Activated B cell treated with CpG ODN at 0.5 μM for 24 hours (primary cell): ENCODE measurements around the gene SHISA6. TPM values are rescaled to one million over a fixed set of nuclear protein-coding genes. Genes with fewer than 3 reads are reported as not detected.
"Not testable (repeated sequence)": the region's sequence is repeated elsewhere in the genome, so short reads cannot be mapped to it uniquely, and the experiment has no call there.

Experiments used
- ATAC-seq: fragments of 200-7000 bp; cut with Tn5 transposase; one replicate; pipeline ENCODE4 v1.10.0; 2021; ENCODE audit warnings: low read depth, mild to moderate bottlenecking, moderate library complexity
- CTCF ChIA-PET: fragments of 350-600 bp; sonication (Branson Sonifier 250); formaldehyde crosslinking; loops from one replicate; lab custom pipeline; 2021; ENCODE audit warnings: antibody characterized with exemption; lab: Charles Lee
- POLR2A ChIA-PET: fragments of 350-600 bp; sonication (Branson Sonifier 250); formaldehyde crosslinking; loops from one replicate; lab custom pipeline; 2021; ENCODE audit warnings: antibody characterized with exemption; lab: Charles Lee
- DNase-seq: peaks from one replicate; pipeline ENCODE4 v3.0.0; 2022
- H3K27ac Mint-ChIP-seq: one replicate; pipeline ENCODE4 v1.8.0; 2020; ENCODE audit warnings: mixed read lengths
- H3K27me3 Mint-ChIP-seq: one replicate; pipeline ENCODE4 v1.8.0; 2021; ENCODE audit warnings: mixed read lengths
- H3K36me3 Mint-ChIP-seq: one replicate; pipeline ENCODE4 v1.8.0; 2021; ENCODE audit warnings: low read depth, mixed read lengths
- H3K4me1 Mint-ChIP-seq: one replicate; pipeline ENCODE4 v1.8.0; 2021; ENCODE audit warnings: mixed read lengths
- H3K4me3 Mint-ChIP-seq: one replicate; pipeline ENCODE4 v1.8.0; 2020; ENCODE audit warnings: mild to moderate bottlenecking, mixed read lengths
- H3K9me3 Mint-ChIP-seq: one replicate; pipeline ENCODE4 v1.8.0; 2020; ENCODE audit warnings: mixed read lengths
- intact Hi-C: fragments of 100-400 bp; cut with micrococcal nuclease; formaldehyde crosslinking; loops from one replicate; pipeline ENCODE4 v1.15.1; 2024
- total RNA-seq: library from RNA; stranded (reverse); gene quantifications from 2 replicates; pipeline ENCODE4 v1.2.3, GENCODE V29; 2022
- TF ChIP-seq, protein P1 (sequence below): fragments of 200-600 bp; IDR thresholded peaks from one replicate; pipeline ENCODE4 v1.8.0; 2022; ENCODE audit warnings: antibody characterized with exemption, mild to moderate bottlenecking

The SHISA6 gene
- total RNA-seq, 1 donor from 2014 or later: not detected

DNA sequence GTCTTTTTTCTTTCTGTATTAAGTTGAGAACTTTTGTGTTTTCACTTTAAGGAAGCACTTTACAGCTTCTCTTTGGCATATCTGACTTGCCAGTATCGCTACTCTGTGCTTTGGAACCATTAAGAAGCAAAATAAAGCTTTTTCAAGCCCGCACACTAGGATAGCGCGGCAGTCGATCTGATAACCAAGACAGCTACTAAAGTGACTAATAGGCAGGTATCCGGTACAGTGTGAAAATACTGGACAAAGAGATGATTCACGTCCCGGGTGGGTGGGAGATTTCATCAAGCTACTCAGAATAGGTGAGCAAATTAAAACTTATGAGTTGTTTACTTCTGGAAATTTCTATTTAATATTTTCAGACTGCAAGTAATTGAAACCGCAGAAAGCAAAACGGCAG lies 53.8 kb downstream of the SHISA6 start:
- Mint-ChIP-seq H3K9me3 (peaks cover 3% of the 10 kb centered on the region), H3K36me3 (no peaks in the 10 kb centered on the region), H3K4me1 (no peaks in the 10 kb centered on the region), H3K27me3 (no peaks in the 10 kb centered on the region), H3K4me3 (no peak overlapping the region), H3K27ac (no peak overlapping the region)
- TF ChIP-seq, protein P1, sequence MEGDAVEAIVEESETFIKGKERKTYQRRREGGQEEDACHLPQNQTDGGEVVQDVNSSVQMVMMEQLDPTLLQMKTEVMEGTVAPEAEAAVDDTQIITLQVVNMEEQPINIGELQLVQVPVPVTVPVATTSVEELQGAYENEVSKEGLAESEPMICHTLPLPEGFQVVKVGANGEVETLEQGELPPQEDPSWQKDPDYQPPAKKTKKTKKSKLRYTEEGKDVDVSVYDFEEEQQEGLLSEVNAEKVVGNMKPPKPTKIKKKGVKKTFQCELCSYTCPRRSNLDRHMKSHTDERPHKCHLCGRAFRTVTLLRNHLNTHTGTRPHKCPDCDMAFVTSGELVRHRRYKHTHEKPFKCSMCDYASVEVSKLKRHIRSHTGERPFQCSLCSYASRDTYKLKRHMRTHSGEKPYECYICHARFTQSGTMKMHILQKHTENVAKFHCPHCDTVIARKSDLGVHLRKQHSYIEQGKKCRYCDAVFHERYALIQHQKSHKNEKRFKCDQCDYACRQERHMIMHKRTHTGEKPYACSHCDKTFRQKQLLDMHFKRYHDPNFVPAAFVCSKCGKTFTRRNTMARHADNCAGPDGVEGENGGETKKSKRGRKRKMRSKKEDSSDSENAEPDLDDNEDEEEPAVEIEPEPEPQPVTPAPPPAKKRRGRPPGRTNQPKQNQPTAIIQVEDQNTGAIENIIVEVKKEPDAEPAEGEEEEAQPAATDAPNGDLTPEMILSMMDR: no peak
- intact Hi-C loops: loop anchor here (5.0 kb wide), 1 partner anchor 418 kb away; no protein-coding TSS in a partner anchor
- DNase-seq: no peak
- CTCF ChIA-PET: no interaction called here
- POLR2A ChIA-PET: no interaction called here
- no peak for ATAC-seq

DNA sequence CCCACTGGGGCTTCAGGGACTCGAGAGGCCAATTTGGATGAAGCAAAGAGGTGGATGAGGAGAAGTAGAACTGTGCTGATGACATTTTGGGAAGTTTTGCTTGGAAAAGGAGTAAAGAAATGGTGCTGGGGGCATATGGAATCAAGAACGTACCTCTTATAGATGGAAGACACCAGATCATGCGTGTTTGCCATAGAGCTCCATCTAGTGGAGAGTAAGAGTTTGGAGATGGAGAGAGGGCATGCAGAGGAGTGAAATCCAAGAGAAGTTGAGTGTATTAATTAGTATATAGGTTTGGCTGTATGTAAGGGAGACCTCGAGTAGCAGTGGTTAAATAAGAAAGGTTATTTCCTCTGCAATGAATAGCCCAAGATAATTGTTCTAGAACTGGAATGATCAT lies 56.0 kb downstream of the SHISA6 start:
- Mint-ChIP-seq H3K4me3 (no peak overlapping the region), H3K27me3 (no peaks in the 10 kb centered on the region), H3K9me3 (peaks cover 3% of the 10 kb centered on the region), H3K4me1 (no peaks in the 10 kb centered on the region), H3K27ac (no peak overlapping the region), H3K36me3 (no peaks in the 10 kb centered on the region)
- ChIA-PET POLR2A (no interaction called here), CTCF (interaction anchor here (1.2 kb wide), 1 partner anchor 13 kb away, joined by 3 read pairs; no protein-coding TSS in a partner anchor)
- DNase-seq (no peak), ATAC-seq (no peak)
- intact Hi-C loops: loop anchor here (5.0 kb wide), 1 partner anchor 420 kb away; no protein-coding TSS in a partner anchor
- TF ChIP-seq, protein P1: no peak

DNA sequence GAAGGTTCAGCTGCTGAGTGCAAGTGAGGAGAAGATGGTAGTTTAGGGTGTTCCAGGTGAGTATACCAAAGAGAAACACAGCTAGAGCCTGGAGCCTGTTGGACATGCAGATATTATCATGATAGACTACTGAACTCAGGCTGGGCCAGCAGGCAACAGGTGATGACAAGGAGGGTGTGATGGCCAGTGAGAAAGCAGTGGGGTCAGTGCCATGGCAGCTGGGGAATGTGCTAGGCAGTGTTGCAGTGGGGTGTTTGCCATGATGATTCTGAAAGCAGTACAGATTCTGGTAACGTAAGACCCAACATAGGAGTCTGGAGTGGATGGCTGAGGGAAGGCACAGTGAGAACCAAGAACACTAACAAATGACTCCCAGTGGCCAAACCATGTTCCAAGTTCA lies 57.4 kb downstream of the SHISA6 start:
- CTCF ChIA-PET: no interaction called here

DNA sequence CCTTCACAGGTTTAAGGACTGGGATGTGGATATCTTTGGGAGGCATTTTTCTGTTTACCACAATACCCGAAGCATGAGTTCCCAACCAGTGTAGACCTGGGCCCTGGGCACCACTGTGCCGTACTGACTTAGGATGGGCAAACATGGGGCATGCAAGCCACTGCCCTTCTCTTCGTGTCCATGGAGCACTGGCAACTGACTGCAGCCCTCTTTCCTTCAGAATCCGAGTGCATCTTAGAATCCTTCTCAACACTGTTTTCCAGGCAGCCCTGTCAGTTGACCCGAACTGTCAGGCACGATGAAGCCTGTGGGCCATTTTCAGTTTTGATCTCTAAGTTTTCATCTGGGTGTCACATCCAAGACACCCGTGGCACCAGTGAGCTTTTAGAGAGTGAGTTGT lies 59.2 kb downstream of the SHISA6 start:
- TF ChIP-seq, protein P1: no peak
- DNase-seq (no peak), ATAC-seq (no peak)
- peaks cover 3% of the 10 kb centered on the region for H3K9me3 Mint-ChIP-seq
- POLR2A ChIA-PET: no interaction called here
- H3K36me3 Mint-ChIP-seq: no peaks in the 10 kb centered on the region
- CTCF ChIA-PET: interaction anchor here (0.7 kb wide), 1 partner anchor 116 kb away, joined by 4 read pairs; no protein-coding TSS in a partner anchor
- no peak overlapping the region for H3K27ac Mint-ChIP-seq
- intact Hi-C loops: no loop called here
- no peak overlapping the region for H3K4me3 Mint-ChIP-seq
- no peaks in the 10 kb centered on the region for H3K27me3 Mint-ChIP-seq
- no peaks in the 10 kb centered on the region for H3K4me1 Mint-ChIP-seq

More for the DNA sequence above, 57.4 kb downstream of the SHISA6 start:
- TF ChIP-seq, protein P1: no peak
- no peak for ATAC-seq
- peaks cover 3% of the 10 kb centered on the region for H3K9me3 Mint-ChIP-seq
- no peaks in the 10 kb centered on the region for H3K27me3 Mint-ChIP-seq
- H3K36me3 Mint-ChIP-seq: no peaks in the 10 kb centered on the region
- H3K4me1 Mint-ChIP-seq: no peaks in the 10 kb centered on the region
- POLR2A ChIA-PET: no interaction called here
- no peak overlapping the region for H3K27ac Mint-ChIP-seq
- no peak for DNase-seq
- intact Hi-C loops: loop anchor here (5.0 kb wide), 1 partner anchor 421 kb away; no protein-coding TSS in a partner anchor
- H3K4me3 Mint-ChIP-seq: no peak overlapping the region

DNA sequence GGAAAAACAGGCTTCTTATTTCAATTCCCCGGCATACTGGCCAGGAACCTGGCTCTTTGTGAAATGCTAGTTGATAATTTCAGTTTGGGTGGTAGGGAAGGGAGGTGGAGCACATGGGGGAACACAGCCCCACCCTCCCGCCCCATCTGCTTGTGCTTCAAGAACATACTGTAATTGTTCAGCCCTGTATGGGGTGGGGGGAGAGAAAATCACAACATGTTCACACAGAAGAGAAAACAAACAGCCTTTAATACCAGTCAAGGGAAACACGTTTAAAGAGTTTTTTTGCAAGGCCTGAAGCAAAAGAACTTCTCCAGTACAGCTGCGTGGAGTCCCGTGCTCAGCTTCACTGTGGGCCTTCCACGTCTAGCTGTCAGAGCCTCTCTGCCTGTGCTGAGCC lies 59.7 kb downstream of the SHISA6 start:
- Mint-ChIP-seq H3K4me1 (no peaks in the 10 kb centered on the region), H3K27me3 (no peaks in the 10 kb centered on the region), H3K4me3 (no peak overlapping the region), H3K9me3 (peaks cover 3% of the 10 kb centered on the region), H3K36me3 (no peaks in the 10 kb centered on the region), H3K27ac (no peak overlapping the region)
- intact Hi-C loops: no loop called here
- TF ChIP-seq, protein P1: no peak
- ChIA-PET CTCF (no interaction called here), POLR2A (no interaction called here)
- ATAC-seq: no peak
- DNase-seq: no peak

DNA sequence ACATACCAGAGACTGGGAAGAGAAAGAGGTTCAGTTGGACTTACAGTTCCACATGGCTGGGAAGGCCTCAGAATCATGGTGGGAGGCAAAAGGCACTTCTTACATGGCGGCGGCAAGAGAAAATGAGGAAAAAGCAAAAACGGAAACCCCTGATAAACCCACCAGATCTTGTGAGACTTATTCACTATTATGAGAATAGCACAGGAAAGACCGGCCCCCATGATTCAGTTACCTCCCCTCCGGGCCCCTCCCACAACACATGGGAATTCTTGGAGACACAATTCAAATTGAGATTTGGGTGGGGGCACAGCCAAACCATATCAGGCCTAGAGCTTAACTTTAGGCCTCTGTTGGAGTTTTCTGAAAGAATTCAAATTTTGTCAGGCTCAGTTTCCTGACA lies 60.9 kb downstream of the SHISA6 start:
- H3K36me3 Mint-ChIP-seq, H3K4me1 Mint-ChIP-seq, H3K9me3 Mint-ChIP-seq, intact Hi-C loops, DNase-seq, ATAC-seq, CTCF ChIA-PET, H3K27ac Mint-ChIP-seq, H3K4me3 Mint-ChIP-seq, H3K27me3 Mint-ChIP-seq, POLR2A ChIA-PET: not testable (repeated sequence)
